Prostate gland (tissue), 1 donor: ENCODE measurements around the gene OGFOD3.

Source experiments
- POLR2A ChIP-seq: fragments of 450-650 bp; IDR thresholded peaks from one replicate; pipeline ENCODE4 v1.6.1; 2016; ENCODE audit warnings: antibody characterized with exemption, mild to moderate bottlenecking
- POLR2AphosphoS5 ChIP-seq: sonication (generic); formaldehyde crosslinking; IDR thresholded peaks from one replicate; pipeline ENCODE4 v1.6.1; 2017; ENCODE audit warnings: antibody characterized with exemption

DNA sequence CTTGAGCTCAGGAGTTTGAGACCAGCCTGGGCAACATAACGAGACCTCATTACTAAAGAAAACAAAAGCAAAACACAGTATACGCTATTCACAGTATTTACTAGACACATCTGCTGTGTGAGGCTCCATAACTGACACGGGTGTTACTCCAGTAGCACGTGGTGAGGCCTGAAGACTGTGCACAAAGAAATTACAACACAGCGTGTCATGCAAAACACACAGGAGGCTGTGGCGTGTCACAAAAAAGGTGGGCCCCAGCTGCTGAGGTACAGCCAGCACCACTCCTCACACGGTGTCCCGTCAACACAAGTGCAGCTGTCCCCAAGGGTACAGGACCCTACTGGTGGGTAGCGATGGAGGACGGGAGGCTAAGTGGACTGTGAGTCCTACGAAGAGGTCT is 29.5 kb upstream of the OGFOD3 start:
- TF ChIP-seq POLR2A: no peak
- TF ChIP-seq POLR2AphosphoS5: no peak
